Smooth muscle cell (in vitro differentiated cells): ENCODE results near the gene FASTK. TPM values are rescaled to one million over a fixed set of nuclear protein-coding genes. Genes with fewer than 3 reads are reported as not detected.

ENCODE experiments used
- DNase-seq: peaks from one replicate; lab custom pipeline; 2025; ENCODE audit not compliant: unreplicated experiment; lab: John Stamatoyannopoulos, UW
- H2AFZ ChIP-seq: fragments of 200-600 bp; sonication (generic); 2 replicates; pipeline ENCODE4 v1.6.0; 2016; ENCODE audit warnings: antibody characterized with exemption, low read depth, mild to moderate bottlenecking
- H3F3A ChIP-seq: fragments of 200-600 bp; sonication (generic); 2 replicates; pipeline ENCODE4 v1.6.0; 2017; ENCODE audit warnings: antibody characterized with exemption, low read depth
- H3K27ac ChIP-seq: fragments of 200-600 bp; sonication (generic); 2 replicates; pipeline ENCODE4 v1.5.1; 2016; ENCODE audit warnings: low read depth, mild to moderate bottlenecking
- H3K27me3 ChIP-seq: fragments of 200-600 bp; sonication (generic); 2 replicates; pipeline ENCODE4 v1.6.1; 2016; ENCODE audit warnings: low read depth, mild to moderate bottlenecking
- H3K36me3 ChIP-seq: fragments of 200-600 bp; sonication (generic); 2 replicates; pipeline ENCODE4 v1.5.1; 2016; ENCODE audit warnings: low read depth
- H3K4me1 ChIP-seq: fragments of 200-600 bp; sonication (generic); 2 replicates; pipeline ENCODE4 v1.5.1; 2016; ENCODE audit warnings: low read depth
- H3K4me2 ChIP-seq: fragments of 200-600 bp; sonication (generic); 2 replicates; pipeline ENCODE4 v1.6.0; 2016; ENCODE audit warnings: mild to moderate bottlenecking
- H3K4me3 ChIP-seq: fragments of 200-600 bp; sonication (generic); 2 replicates; pipeline ENCODE4 v1.5.1; 2016; ENCODE audit warnings: mild to moderate bottlenecking
- H3K79me2 ChIP-seq: fragments of 200-600 bp; sonication (generic); 2 replicates; pipeline ENCODE4 v1.6.0; 2016; ENCODE audit warnings: low read depth, mild to moderate bottlenecking
- H3K9ac ChIP-seq: fragments of 200-600 bp; sonication (generic); 2 replicates; pipeline ENCODE4 v1.6.0; 2016; ENCODE audit warnings: low read depth
- H3K9me3 ChIP-seq: fragments of 200-600 bp; sonication (generic); replicated peaks from 2 replicates; pipeline ENCODE4 v1.5.1; 2016; ENCODE audit warnings: low read depth
- H4K20me1 ChIP-seq: fragments of 200-600 bp; sonication (generic); 2 replicates; pipeline ENCODE4 v1.6.0; 2016; ENCODE audit warnings: low read depth
- WGBS: methylation state at CpG from one replicate; pipeline ENCODE4 v1.1.7; 2016; ENCODE audit warnings: low lambda C conversion rate; 5-methylcytosine and 5-hydroxymethylcytosine counted together
- polyA plus RNA-seq: library from polyadenylated mRNA; unstranded; fragments of >200 nt; fragmentation: Nextera tagmentation; extraction: Ambion mirVana; gene quantifications from 2 replicates; pipeline ENCODE4 v1.2.1, GENCODE V29; 2016
- total RNA-seq: library from RNA; depleted of rRNA; stranded (reverse); fragments of >200 nt; gene quantifications from 2 replicates; pipeline ENCODE4 v1.2.3, GENCODE V29; 2014
- TF ChIP-seq, protein P1 (sequence below): fragments of 200-600 bp; sonication (generic); IDR thresholded peaks from 2 replicates; pipeline ENCODE4 v1.5.1; 2017; ENCODE audit warnings: borderline replicate concordance, mild to moderate bottlenecking, antibody characterized with exemption; ENCODE audit not compliant: insufficient read depth, poor library complexity, severe bottlenecking

Gene FASTK
- total and polyA plus RNA-seq, 2 experiments from 2014 or later: 100 to 177 TPM

DNA sequence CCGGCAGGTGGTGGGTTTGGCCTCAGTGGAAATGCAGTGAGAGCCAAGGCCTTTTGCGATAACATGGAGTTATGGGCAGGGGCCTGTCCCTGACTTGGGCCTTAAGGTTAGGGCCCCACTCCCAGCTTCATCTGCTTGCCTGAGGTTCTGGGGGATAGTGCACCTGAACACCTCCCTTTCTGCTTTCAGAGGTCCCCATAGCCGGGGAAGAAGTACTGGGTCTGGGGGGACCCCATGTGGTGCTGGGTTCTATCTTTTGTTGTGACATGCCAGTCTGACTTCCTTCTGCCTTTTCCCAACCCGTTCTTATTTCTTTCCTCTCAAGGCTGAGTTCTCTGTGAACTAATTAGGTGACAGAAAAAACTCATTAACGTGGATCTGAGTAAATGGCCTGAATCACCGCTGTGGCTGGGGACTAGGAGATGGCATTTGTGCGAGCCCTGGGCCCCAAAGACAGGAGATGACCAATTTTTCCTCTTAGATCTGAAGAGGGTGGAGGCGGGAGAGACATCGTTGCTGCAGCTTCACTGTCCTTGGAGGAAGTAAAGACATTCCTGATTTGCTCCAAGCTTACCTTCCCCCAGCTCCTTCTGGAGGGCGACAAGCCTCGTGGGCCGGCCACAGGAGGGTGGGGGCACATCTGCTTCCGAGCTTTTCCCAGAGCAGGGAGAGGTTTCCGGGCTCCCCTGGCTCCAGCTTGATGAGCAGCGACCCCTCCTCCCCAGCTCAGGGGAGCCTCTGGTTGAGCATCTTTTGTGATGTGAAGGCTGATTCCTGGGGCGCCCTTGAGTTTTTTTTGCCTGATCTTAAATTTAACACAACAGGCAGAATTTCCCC, 7.6 kb upstream of the FASTK start:
- H3K4me2 ChIP-seq: peak overlapping the region; percentile 92
- H3K4me1 ChIP-seq: peaks cover 29% of the 10 kb centered on the region
- TF ChIP-seq, protein P1, sequence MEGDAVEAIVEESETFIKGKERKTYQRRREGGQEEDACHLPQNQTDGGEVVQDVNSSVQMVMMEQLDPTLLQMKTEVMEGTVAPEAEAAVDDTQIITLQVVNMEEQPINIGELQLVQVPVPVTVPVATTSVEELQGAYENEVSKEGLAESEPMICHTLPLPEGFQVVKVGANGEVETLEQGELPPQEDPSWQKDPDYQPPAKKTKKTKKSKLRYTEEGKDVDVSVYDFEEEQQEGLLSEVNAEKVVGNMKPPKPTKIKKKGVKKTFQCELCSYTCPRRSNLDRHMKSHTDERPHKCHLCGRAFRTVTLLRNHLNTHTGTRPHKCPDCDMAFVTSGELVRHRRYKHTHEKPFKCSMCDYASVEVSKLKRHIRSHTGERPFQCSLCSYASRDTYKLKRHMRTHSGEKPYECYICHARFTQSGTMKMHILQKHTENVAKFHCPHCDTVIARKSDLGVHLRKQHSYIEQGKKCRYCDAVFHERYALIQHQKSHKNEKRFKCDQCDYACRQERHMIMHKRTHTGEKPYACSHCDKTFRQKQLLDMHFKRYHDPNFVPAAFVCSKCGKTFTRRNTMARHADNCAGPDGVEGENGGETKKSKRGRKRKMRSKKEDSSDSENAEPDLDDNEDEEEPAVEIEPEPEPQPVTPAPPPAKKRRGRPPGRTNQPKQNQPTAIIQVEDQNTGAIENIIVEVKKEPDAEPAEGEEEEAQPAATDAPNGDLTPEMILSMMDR: no peak
- peak overlapping the region; percentile 93 for H3K27ac ChIP-seq
- H4K20me1 ChIP-seq: peaks cover 63% of the 10 kb centered on the region
- no peak for DNase-seq
- no peak overlapping the region for H2AFZ ChIP-seq
- 17% methylated on average over 16 of the region's 16 CpGs for WGBS
- peaks cover 62% of the 10 kb centered on the region for H3K79me2 ChIP-seq
- no peaks in the 10 kb centered on the region for H3K9me3 ChIP-seq
- H3F3A ChIP-seq: peaks cover 30% of the 10 kb centered on the region
- H3K9ac ChIP-seq: peak overlapping the region; percentile 84
- H3K4me3 ChIP-seq: peak overlapping the region; percentile 61
- H3K27me3 ChIP-seq: no peaks in the 10 kb centered on the region
- no peaks in the 10 kb centered on the region for H3K36me3 ChIP-seq

DNA sequence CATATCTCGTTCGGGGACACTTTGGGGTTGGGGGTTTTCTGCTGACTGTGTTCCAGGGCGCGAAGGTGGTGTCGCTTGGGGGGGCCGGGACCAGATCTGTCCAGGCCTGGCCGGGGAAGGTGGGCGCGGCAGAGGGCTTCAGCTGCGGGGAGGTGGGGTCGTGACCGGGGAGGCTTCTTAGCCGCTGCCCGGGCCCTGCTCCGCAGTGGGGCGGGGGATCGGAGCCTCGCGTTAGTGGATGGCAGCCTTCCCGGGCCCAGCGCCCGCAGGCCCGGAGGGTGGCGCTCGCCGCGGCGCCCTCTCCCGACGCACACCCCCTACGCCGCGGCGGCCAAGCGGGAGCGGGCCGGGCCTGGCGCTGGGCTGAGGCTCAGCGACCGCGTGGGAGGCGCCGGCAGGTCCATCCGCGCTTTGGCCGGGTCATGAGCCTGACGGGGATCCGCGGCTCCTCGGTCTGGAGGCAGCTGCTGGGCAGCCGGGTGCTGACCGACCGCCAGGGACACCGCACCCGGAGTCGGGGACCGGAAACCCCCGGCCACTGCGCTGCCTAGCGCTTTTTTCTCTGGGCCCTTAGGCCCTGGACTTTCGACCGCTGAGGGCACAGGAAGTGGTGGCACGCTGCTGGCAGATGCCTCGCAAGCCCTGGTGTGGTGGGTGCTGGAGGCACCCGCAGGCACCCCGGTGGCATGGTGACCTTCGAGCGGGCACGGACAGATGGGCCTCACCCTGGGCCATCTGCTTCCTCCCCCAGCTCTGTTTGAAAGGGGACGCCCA, 6.8 kb upstream of the FASTK start:
- H3K4me2 ChIP-seq: peak overlapping the region; percentile 92
- no peaks in the 10 kb centered on the region for H3K9me3 ChIP-seq
- TF ChIP-seq, protein P1: peak; percentile 22
- H3K27me3 ChIP-seq: no peaks in the 10 kb centered on the region
- H3K27ac ChIP-seq: peak overlapping the region; percentile 93
- H3K36me3 ChIP-seq: no peaks in the 10 kb centered on the region
- peaks cover 33% of the 10 kb centered on the region for H3K4me1 ChIP-seq
- H3K79me2 ChIP-seq: peaks cover 62% of the 10 kb centered on the region
- 4% methylated on average over 63 of the region's 70 CpGs for WGBS
- no peak for DNase-seq
- peak overlapping the region; percentile 61 for H3K4me3 ChIP-seq
- H3F3A ChIP-seq: peaks cover 30% of the 10 kb centered on the region
- H4K20me1 ChIP-seq: peaks cover 55% of the 10 kb centered on the region
- H2AFZ ChIP-seq: no peak overlapping the region
- H3K9ac ChIP-seq: peak overlapping the region; percentile 84

DNA sequence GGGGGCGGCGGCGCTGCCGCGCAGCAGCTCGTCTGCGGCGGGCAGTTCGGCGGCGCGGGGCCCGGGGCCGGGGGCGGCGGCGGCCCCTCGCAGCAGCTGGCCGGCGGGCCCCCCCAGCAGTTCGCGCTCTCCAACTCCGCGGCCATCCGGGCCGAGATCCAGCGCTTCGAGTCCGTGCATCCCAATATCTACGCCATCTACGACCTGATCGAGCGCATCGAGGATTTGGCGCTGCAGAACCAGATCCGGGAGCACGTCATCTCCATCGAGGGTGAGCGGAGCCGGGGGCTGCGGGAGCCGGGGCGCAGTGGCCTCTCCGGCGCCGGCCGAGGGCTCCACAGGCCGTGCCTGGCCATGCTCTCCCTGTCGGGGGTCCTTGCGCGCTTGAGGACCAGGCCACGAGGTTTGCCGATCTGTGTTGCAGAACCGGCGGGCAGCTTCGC, 6.2 kb upstream of the FASTK start:
- H3K27me3 ChIP-seq: no peaks in the 10 kb centered on the region
- peak overlapping the region; percentile 84 for H3K9ac ChIP-seq
- H3K4me3 ChIP-seq: peak overlapping the region; percentile 61
- peaks cover 60% of the 10 kb centered on the region for H3K79me2 ChIP-seq
- H3K4me1 ChIP-seq: peaks cover 37% of the 10 kb centered on the region
- peak overlapping the region; percentile 93 for H3K27ac ChIP-seq
- no peak overlapping the region for H2AFZ ChIP-seq
- peak overlapping the region; percentile 92 for H3K4me2 ChIP-seq
- no peak for DNase-seq
- H4K20me1 ChIP-seq: peaks cover 49% of the 10 kb centered on the region
- no peaks in the 10 kb centered on the region for H3K36me3 ChIP-seq
- TF ChIP-seq, protein P1: no peak
- no peaks in the 10 kb centered on the region for H3K9me3 ChIP-seq
- WGBS: 0% methylated on average over 31 of the region's 56 CpGs
- peaks cover 30% of the 10 kb centered on the region for H3F3A ChIP-seq
